Activated T-helper 9 cell treated with anti-CD3 and anti-CD28 coated beads, Interleukin-2, amount 50 U/mL, for 16 hours (primary cell): ENCODE data around the gene ALKBH5.

ENCODE experiments used
- DNase-seq: peaks from one replicate; pipeline ENCODE4 v3.0.0-alpha.2; 2020; ENCODE audit warnings: low read depth

ALKBH5 gene

GRCh38 chr17:18224053-18224386 is 40.4 kb downstream of the ALKBH5 start:
- no peak for DNase-seq

GRCh38 chr17:18224387-18225120 is 40.9 kb downstream of the ALKBH5 start:
- no peak for DNase-seq

- DNase-seq, result peak; percentile 95
These were observed 41.6 kb downstream of the ALKBH5 start, which contains the start of gene LLGL1 for GRCh38 chr17:18225121-18225641. TSS of gene LLGL1 (plus strand) at chr17:18225635. CDS start at chr17:18225683, 48 bp downstream.

GRCh38 chr17:18225642-18226283 is 42.1 kb downstream of the ALKBH5 start:
- DNase-seq, result no peak

- no peak for DNase-seq
These were observed 42.8 kb downstream of the ALKBH5 start for GRCh38 chr17:18226284-18226945.

GRCh38 chr17:18227635-18228034 is 44.0 kb downstream of the ALKBH5 start:
- DNase-seq, result no peak

- DNase-seq, result no peak
These were observed 44.6 kb downstream of the ALKBH5 start for GRCh38 chr17:18228176-18228682.

- no peak for DNase-seq
These were observed 45.6 kb downstream of the ALKBH5 start for GRCh38 chr17:18229254-18229653.

GRCh38 chr17:18229771-18230170 is 46.1 kb downstream of the ALKBH5 start:
- DNase-seq, result no peak

GRCh38 chr17:18230288-18231141 is 46.9 kb downstream of the ALKBH5 start:
- no peak for DNase-seq

- no peak for DNase-seq
These were observed 47.5 kb downstream of the ALKBH5 start for GRCh38 chr17:18231164-18231563.

GRCh38 chr17:18233803-18234518 is 50.3 kb downstream of the ALKBH5 start:
- no peak for DNase-seq

- no peak for DNase-seq
These were observed 51.3 kb downstream of the ALKBH5 start for GRCh38 chr17:18234853-18235380.

- no peak for DNase-seq
These were observed 52.2 kb downstream of the ALKBH5 start for GRCh38 chr17:18235743-18236256.

GRCh38 chr17:18236494-18236893 is 52.9 kb downstream of the ALKBH5 start:
- no peak for DNase-seq

GRCh38 chr17:18237461-18237860 is 53.8 kb downstream of the ALKBH5 start:
- no peak for DNase-seq

- no peak for DNase-seq
These were observed 54.7 kb downstream of the ALKBH5 start for GRCh38 chr17:18238299-18238698.

- no peak for DNase-seq
These were observed 56.8 kb downstream of the ALKBH5 start for GRCh38 chr17:18240449-18240848.

- no peak for DNase-seq
These were observed 57.7 kb downstream of the ALKBH5 start for GRCh38 chr17:18241229-18241871.
